NCI-H524 (cell line): ENCODE data around the gene EPB41L1.

ENCODE experiments used
- DNase-seq, 2 experiments: peaks; one replicate each; lab custom pipeline; 2025; lab: John Stamatoyannopoulos, UW

EPB41L1 gene

DNA sequence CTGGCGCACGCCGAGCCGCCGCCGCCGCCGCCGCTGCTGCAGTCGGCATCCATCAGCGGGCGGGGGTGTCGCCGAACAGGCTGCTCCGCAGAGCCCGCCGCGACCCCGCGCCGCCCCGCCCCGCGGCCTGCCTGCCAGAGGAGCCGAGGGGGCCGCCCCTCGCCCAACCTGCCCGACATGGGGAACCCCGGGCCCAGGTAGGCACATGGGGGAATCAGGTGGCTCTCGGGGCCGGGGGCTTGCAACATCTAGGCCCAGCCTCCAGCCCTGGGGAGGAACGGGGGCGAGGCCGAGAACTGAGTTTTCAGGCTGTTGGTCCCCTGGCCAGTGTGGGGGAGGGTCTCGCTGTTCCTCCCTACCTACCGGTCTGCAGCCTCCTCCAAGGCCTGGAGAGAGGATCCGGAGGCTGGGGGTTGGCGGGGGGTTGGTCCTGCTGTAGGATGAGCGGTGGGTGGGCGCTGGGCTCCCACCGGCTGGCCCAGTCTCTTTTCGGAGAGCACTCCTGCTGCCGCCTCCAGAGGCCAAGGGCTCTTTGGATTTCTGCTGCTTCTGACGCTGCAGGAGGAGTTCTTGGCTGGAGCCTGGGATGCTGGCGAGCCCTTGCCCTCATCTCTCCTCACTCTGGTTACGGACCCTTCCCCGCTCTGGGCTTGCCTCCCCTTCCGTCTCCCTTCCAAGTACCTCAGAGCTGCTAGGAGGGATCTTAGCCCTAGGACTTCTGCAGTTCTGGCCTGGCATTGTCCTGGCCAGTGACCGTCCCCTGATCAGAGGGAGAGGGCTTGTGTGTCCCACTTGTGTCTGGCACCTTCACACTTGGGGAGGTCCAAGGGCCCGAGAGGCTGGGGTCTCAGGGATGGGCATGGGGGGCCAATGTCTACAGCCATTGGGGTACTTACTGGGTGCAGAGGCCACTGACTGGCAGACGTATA, at the start of gene EPB41L1:
TSS of gene EPB41L1 (plus strand) at position 41 of the 929 bp plus-strand sequence. CDS start 19,038 bp downstream, outside the sequence.
- peak in 1 of 2 experiments; percentile 31 for DNase-seq

DNA sequence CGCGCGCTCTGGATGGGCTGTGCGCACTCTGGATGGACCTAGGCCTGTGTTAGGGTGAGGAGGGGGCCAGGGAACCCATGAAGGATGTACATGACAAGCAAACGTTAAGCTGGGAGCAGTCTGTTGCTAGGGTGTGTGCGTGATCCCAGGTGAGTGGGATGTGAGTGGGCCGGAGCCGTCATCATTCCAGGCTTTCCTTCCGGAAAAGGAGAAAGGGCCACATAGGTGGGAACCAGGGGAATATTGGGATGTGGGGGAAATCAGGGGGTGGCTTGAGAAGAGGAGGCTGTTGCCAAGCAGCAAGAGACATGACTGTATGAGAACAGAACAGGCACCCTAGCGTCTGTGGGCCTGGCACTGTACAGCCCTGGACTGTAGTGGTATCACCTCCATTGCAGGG, 49.7 kb upstream of the EPB41L1 start:
- no peak for DNase-seq

DNA sequence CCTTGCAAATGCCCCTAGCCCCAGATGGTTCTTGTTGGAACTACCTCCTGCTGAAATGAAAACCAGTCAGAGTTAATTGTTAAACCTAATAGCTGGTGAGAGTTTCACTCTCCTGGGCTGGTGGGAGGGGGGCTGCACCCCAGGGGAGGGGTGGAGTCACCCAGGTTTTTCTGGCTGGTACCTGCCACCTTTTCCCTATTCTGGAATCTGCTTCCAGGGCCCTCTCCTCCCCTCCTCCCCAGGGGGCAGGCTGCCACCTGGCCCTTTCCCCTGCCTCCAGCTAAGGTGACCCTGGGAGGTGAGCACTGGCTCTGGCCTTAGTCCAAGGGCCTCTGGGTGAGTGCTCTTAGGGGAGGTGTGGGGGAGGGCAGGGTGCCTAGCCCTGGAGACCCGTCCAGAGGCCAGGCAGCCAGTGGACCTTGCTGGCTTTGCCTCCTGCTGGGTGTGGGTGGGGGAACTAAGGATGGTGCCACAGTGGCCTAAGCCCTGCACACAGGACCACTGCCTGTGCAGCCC, 48.8 kb upstream of the EPB41L1 start:
- DNase-seq, result no peak

DNA sequence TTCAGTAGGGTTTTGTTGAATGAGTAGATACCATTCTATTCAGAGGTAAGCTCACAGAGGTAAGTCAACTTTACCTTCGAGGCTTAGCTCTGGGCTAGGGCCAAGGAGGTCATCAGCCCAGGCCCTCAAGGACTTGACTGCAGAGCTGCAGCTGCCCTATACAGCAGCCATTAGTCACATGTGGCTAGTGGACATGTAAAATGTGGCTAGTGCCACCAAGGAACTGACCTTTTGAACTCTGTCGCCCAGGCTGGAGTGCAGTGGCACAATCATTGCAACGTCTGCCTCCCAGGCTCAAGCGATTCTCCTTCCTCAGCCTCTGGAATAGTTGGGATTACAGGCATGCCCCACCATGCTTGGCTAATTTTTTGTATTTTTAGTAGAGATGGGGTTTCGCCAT, 47.9 kb upstream of the EPB41L1 start:
- DNase-seq, result no peak

DNA sequence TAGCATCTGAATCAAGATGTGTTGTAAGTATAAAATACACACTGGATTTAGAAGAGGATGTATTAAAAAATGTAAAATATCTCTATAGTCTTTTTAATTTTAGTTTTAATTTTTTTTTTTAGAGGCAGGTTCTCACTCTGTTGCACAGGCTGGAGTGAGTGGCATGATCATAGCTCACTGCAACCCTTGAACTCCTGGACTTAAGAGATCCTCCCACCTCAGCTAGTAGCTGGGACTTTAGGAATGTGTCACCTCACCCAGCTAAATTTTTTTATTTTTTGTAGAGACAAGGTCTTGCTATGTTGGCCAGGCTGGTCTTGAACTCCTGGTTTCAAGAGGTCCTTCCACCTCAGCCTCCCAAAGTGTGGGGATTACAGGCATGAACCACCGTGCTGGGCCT, 46.7 kb upstream of the EPB41L1 start:
- no peak for DNase-seq

DNA sequence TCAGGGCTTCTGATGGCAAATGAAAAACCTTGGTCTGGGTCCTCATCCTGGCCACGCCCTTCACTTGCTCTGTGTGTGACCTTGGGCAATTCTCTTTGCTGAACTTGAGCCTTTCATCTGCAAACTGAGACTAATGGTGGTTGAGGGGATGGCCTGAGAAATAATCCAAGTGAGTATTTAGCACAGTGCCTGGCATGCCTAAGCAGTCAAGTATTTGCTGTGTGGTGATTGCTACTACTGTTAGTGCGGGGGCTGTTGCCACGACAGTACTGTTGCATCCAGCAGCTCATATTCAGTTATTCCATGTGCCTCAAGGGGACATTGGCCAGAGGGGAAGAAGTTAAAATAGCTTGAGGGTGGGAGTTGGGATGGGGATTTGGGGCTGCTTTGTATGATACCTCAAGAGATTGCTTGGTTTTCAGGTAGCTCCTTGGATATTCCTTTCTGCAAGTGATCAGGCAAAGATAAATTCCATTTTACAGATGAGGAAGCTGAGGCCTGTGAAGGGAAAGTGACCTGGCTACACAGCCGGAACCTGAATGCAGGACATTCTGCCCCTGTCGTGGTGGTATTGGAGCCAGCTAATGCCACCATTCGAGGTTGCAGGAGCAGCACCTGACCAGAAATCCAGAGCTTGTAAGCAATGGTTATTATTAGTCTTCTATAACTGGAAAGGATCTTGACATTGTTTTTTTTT, 45.1 kb upstream of the EPB41L1 start:
- DNase-seq, result no peak

DNA sequence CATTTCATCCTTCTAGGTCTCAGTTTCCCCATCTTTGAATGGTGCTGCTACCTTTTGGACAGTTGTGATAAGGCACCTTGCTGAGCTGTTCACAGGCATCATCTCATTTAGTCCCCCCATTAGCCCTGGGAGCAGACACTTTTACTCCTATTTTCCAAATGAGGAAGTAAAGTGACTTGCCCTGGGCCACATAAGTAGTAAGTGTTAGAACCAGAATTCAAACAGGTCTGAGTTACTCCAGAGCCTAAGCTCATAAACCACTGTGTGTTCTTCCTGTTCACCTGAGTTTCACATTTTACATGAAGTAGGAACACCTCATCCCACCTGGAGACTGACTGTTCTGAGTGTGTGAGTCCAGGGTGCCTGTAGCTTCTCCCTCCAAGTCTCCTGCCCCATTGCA, 43.5 kb upstream of the EPB41L1 start:
- DNase-seq, result no peak

DNA sequence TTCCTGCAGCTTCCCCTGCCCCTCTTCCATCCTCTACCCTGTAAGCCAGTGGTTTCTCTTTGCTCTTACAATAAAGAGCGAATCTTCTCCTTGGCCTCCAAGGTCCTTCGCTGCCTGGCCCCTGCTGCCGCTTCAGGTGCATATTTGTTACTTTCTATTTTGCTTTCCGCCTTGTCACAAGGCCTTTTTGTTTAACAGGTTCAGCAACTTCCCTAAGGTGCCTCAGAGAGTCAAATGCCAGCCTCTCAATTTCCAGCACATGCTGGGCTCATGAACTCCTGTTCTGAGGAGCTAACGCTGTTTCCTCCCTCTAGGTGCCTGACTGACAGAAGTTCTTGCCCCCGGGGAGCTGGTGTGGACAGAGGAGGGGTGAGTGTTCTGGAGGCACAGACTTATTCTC, 42.4 kb upstream of the EPB41L1 start:
- DNase-seq, result no peak

DNA sequence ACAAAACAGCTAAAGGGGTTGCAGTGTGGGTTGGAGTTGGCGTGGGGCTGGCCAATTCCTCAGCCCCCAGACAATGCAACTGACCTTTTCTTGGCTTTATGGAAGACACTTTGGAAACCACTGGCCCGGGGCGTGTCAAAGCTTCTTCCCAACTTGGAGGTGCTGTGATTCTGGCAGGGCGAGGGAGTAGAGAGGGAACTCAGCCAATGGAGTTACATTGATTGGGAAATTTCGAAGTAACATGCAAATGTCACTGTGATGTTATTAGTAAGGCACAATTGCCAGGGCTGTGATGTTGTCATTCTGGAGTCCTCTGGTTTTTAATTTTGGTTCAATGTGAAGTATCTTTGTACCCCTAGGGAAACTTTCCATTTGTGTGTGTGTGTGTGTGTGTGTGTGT, 41.5 kb upstream of the EPB41L1 start:
- no peak for DNase-seq

DNA sequence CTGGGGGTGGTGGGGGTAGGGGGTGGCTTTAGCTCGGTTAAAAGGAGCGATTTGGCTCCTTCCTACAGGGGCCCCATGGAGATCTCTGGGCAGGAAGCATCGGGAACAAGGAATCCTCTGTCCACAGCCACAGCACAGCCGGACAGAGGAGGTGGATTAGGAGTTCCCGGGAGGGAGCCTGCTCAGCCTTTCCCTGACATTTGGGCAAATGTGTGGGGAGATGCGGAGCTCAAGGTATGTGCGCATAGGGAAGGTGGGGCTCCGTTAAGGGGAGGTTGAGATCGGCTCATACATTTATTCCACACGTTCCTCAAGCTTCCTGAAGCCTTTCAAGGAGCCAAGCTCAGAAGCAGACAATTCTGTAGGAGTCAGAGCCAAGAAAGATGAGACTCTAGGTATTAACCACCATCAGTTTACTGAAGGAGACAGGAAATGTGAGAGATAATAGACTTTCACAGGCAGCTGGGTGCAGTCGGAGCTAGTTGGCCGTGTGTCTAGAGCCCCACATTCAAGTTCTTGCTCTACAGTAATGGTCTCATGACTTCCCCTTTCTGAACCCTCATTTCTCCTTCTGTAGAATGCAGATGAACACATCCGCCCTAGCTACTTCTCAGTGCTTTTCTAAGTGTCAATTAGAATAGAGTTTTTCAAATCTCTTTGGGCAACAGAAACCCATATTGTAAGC, 40.8 kb upstream of the EPB41L1 start:
- no peak for DNase-seq

DNA sequence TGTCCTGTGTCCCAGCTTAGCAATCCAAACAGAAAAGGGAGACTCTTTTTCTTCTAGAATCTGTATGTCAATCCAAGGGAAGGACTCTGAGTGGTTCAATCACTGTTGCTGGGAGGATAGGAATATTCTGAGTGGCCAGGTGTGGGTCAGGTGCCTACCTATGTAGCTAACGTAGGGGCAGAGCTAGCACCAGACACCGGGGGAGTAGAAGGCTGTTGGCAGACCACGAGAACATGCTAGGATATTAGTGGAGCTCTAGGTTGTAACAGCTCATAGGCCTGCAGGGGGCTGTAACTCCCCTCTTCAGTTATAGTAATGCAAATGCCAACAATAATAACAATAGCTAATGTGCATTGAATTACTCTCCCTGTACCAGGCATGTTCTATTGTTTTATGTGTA, 39.8 kb upstream of the EPB41L1 start:
- no peak for DNase-seq

DNA sequence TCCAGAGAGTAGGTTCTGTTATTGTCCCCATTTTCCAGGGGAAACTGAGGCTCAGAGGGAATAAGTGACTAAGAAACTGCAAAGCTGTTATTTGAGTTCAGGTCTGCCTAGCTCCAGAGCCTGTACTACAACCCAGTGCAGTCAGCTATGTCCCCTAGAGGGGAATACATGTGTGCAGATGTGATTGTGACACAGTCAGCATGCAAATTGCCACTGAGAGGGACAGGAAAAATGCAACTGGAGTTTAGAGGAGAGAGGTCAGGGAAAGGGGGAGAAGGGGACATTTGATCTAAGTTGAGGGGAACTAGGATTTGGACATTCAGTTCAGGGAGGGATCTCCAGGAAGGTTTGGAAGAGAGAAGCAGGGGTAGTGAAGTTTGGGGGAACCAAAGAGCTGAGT, 38.6 kb upstream of the EPB41L1 start:
- DNase-seq, result no peak

DNA sequence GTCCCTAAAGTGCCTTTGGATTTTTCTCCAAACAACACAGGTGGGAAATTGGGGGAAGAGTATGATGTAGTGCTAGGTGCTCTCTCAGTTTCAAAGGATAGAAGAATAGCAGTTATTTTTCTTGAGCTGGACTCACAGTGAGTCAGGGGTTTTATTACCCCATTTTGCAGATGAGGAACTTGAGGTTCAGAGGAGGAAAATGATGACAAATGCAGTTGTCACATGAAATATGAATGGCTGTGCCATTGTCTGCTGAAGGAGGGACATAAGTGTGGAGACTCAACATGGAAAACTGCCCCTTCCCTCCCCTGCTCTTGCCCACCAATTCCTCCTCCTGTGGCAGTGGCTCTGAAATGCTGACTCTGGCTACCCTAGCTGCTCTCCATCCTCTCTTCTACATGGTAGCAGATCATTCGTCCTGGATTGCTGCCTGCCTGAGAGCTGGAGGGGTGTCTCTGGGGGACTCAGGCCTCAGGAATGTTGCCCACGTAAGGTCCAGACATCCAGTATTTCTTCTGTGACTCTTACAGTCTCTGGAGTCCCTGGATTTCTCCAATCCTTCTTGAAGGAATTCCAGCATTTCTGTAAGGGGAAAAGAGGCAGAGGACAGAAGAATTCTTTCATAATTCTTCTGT, 37.6 kb upstream of the EPB41L1 start:
- no peak for DNase-seq

DNA sequence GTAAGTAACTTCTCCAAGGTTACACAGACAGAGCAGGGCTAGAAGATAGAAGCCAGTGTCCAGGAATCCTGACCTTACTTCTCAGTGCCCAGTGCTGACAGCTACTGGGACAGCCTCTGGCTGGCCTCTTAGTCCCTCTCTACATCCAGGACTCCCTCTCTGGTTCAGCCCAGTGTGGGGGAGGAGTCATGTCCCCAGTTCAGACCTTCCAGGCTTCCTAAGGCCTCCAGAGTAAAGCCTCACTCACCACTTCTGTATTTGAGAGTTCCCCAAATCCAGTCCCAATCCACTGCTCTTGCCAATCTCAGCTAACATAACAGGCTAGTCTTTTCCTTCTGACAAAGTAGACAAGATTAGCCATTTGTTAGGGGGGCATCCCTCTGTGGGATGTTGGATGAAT, 36.9 kb upstream of the EPB41L1 start:
- DNase-seq, result no peak

DNA sequence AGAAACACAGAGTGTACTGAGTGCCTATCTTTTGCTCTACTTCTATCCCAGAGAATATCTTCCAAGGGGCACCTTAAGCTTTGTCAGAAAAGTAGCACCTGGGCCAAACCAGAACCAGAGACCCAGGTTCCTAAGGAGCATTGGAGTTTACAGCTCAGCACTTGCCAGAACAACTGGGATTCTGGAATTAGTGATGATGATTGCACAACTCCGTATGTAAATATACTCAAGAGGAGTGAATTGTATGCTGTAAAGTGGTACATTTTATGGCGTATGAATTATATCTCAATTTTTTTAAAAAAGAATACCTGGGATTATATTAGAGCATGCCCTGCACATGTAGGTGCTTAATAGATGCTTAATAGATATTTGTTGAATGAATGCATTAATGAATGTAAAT, 36.2 kb upstream of the EPB41L1 start:
- DNase-seq, result no peak

DNA sequence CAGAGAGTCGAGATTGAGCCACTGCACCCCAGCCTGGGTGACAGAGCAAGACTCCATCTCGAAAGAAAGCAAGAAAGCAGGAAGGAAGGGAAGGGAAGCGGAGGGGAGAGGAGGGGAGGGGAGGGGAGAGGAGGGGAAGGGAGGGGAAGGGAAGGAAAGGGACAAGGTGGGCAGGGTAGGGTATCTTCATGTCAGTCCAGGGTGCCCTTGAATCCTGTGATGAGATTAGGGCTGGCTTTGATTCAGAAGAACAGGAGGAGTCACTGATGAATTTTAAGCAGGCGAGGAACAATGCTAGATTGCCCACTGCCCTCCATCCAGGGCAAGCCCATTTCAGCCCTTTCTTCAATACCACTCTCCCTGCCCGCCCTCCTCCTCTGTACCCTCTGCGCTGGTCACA, 35.0 kb upstream of the EPB41L1 start:
- no peak for DNase-seq

DNA sequence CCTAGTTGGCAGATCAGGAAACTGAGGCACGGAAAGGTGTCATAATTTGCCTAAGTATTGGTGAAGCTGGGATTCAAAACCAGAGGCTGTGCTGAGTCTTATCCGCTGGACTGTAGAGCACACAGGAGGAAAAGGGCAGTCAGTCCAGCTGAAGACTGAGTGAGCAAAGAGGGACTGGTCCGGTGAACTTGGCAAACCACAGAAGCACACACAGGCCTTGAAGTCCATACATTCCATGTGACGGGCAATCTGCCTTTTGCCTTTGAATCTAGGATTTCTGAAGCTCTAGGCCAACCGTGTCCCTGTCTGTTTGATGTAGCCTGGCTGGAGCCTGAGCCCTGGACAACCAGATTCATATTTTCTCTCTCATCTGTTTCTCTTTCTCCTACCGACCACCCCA, 34.3 kb upstream of the EPB41L1 start:
- no peak for DNase-seq

DNA sequence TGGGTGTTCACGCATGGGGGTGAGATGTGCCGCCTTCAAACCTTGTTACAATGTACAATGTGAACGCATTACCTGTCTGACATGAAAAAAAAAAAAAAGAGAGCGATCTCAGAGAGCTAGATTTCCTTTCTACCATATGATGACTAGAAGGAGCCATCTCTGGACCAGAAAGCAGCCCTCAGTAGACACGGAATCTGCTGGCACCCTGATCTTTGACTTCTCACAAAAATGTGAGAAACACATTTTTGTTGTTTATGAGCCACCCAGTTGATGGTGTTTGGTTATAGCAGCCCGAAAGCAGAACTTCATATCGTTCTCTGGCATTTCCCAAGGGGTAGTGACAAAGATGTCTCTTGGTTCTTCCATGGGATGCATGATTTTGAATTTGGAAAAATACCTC, 33.5 kb upstream of the EPB41L1 start:
- DNase-seq, result no peak

DNA sequence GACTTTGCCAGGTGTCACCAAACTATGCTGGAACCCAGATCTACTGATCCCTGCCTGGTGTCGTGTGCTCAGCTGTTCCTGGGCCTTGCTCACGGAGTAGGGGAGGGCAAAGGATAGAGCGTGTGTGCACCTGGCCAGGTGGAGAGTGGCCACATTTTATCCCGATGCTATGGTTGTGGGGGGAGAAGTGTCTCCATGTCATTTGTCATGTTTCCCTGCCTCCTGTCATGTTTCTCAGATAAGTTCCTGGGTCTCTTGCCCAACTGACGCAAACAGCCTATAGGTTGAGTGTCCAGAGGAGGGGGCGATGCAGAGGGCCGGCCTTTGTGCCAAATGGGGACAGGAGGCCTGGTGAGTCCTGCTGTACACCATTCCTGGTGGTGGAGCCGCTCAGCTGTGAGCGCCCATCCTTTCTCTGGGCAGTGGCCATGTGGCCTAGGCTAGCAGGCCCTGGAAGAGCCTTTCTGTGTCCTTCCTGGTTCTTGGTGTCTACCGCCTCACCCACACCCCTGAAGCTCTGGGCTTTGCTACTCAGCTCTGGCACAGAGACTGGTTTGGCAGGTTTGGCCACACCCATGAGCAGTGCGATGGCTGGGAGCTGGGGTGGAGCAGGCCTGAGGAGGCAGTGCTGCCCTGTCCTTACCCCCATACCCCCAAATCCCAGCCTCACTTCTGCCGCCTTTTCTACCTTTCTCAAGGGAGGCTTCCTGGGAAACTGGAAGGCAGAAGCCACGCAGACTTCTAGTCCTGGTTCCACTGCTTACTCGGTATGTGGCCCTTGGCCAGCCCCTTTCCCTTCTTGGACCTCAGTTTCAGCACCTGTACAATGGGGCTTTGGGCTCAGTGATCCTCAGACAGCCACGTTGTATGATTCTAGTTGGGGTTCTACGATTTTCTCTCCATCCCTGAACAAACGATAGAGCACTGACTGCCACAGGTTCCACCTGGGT, 32.3 kb upstream of the EPB41L1 start:
- no peak for DNase-seq

DNA sequence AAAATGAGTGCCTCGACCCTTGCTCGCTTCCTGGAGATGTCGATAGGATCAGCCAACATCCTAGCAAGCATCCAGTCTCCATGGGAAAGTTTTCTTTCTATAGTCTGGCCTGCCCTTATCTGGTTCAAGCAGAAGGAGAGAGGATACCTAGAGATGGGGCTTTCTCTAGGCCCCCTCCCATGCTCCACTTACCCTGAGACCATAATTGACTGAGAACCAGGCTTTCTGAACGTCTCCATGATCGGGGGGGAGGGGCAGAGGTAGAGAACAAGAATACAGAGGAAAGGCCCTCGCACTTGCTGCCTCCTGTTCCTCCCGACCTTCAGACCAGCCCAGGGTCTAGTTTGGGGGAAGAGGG, 31.6 kb upstream of the EPB41L1 start:
- no peak for DNase-seq

DNA sequence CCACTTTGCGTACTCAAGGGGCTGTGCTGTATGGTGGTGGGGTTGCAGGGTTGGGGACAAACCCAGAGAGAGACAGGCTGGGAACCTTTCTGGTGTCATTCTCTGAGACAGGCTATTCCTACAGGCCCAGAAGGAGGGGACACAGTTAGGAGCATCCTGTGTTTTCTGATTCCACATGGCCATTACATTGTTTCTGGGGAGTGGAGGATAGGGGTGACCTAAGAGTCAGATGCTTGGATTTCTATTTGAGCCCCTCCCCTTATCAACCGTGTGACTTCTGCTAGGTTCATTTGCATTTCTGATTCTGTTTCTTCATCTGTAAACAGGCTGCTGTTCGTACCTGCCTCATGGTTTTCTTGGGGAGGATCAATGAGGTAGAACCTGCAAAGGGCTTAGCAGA, 29.4 kb upstream of the EPB41L1 start:
- DNase-seq, result no peak
